COR-L47 (cell line): ENCODE data around the gene HCRTR1.

Source experiments
- DNase-seq: peaks from one replicate; lab custom pipeline; 2025; lab: John Stamatoyannopoulos, UW

HCRTR1 gene

GRCh38 chr1:31650161-31651088, 32.9 kb downstream of the HCRTR1 start:
- DNase-seq = no peak

DNA sequence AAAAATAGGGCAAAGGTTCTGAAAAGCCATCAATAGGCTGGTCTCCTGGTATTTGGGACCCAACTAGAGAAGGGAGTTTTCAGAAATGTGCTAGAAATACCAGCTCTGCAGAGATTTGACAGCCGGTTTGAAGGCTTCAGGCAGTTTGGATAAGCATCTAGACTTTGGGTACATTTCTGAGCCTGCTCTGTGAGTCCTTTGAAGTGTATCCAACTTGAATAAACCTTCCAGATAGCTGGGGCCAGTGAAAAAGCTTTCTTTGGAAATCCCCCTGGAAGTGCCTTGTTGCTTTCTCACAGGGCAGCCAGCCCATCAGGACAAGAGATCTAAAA, 33.6 kb downstream of the HCRTR1 start:
- no peak for DNase-seq

DNA sequence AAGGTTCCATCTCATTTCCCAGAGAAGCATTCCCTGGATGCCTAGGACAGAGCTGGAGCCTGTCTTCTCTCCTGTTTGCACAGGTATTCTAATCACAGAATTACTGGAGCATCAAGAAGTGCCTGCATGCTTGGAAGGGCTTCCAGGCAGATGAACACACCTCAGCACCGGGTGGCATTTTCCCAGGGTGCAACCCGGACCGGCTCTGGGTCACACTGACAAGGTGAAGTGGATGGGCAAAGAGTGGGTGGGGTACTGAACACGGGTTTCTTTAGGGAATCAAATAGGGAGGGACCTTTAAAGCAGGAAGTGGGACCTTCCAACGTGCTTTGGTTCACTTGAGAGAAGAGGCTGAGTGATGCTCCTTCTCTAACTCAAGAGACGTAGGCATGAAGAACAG, 34.3 kb downstream of the HCRTR1 start:
- DNase-seq = no peak

GRCh38 chr1:31652891-31653499, 35.5 kb downstream of the HCRTR1 start:
- no peak for DNase-seq

DNA sequence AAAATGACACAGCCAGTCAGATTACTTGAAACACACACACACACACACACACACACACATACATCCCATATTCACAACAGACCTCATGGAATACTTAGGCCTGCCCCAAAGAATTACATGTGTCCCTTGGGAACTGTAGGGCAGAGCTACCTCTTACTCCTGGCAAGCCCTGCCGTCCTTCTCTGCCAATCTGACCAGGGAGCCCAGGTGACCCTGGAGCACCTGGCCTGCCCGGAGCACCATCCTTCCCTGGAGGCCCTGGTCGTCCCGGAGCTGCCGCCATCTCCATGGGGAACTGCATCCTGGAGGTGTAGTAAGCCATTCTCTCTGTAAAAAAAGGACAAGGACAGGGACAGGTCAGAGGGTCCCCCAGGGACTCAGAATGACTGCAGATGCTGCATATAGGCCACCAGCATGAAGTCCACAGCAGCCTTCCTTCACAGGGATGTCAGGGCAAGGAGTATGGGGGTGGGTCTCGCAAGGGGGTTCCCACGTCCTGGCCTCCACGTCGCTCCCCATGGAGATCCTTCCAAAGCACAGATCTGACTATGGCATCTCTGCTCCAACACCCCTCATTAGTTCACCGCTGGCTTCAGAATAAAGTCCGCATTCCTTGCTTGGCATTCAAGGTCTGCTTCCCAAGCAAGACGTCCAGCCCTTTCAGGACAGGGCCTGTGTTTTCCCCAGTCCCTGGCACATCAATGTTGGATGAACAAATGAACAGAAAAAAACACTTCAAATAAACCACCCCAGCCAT, 36.4 kb downstream of the HCRTR1 start:
- DNase-seq = no peak

DNA sequence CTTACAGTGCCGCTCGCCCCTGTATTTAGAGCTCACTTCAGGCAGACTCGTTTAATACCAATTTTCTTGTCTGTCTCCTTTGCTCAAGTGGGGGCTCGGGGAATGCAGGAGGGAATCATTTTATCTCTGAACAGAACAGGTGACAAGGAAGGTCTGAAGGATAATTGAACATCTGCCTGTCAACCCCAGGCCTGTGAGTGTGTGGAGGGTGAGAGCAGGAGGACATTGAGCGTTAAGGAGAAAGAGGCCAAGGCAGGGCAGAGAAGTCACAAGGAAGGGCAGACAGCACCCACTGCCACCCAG, 36.9 kb downstream of the HCRTR1 start:
- no peak for DNase-seq

DNA sequence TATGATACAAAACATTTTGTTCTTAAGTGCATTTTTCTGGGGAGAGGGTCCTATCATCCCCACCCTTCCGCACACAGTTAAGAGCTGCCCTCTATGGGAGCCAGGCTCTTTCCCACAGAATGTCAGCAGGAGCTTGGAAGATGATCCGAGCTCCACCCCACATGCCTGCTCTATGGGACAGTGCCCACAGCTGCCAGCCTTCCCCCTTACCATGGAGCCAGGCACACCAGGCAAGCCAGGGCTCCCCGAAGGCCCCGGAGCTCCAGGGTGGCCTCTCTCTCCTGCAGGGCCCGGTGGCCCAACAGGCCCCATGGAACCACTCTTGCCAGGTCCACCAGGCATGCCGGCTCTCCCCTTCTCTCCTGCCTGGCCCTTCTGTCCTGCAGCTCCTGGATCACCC, 37.6 kb downstream of the HCRTR1 start:
- no peak for DNase-seq

GRCh38 chr1:31655756-31656155, 38.3 kb downstream of the HCRTR1 start:
- DNase-seq = no peak

DNA sequence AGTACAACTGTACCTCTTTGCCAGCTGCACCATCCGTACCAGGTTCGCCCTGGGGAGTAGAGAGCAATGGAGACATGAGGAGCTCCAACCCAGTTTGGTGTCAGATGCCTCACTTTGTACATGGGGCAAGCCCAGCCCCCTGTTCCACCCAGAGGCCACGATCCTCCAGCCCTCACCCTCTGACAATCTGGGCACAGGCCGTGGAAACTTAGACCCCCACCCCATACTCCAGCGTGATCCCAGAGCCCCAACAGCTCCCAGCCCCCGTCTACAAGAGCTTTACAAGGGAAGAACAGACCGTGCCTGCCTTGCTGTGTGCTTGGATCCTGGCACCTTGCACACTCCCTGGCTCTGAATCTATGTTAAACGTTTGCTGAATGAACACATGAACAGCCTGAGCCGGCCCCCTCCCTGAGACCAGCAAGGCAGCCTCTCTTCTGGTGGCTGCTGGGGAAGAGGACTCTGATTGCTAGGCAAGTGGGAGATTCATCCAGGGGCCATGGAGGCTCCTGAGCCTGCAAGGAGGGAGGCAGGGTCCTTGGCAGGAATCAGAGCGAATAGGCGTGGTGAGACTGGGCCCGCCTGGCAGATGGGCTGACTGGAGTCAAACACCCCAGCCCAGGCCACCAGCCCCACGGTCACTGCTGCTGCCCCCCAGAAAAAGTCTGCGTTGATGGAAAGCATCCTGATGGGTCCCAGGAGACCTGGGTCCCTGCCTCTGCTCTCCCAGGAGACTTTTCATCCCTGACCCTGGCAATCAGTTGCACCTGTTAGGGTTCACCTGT, 39.7 kb downstream of the HCRTR1 start:
- DNase-seq = no peak

DNA sequence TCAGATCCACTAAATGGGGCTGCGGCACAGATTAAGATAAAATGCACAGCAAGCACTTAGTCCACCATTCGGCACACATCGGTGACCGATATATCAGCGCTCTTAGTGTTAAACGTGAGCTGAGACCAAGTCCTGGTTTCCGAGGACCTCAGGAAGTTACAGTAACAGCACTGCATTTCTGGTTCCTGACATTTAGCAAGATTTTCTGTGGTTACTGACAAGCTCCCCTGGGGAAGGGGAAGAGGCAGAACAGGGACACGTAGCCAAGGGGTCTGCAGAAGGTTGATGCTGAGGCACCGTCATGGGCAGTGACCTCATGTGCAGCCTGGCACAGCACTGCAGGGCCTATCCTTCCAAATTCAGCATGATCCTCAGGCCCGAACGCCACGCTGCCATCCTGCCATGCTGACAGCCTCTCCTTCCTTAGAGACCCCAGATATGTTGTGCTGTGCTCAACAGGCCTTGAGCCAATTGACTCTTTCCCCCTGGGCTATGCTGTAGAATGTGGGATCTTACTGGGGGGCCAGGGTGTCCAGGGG, 40.6 kb downstream of the HCRTR1 start:
- no peak for DNase-seq

- no peak for DNase-seq
These were observed 41.2 kb downstream of the HCRTR1 start for GRCh38 chr1:31658721-31659120.

GRCh38 chr1:31659889-31660288, 42.4 kb downstream of the HCRTR1 start:
- no peak for DNase-seq

DNA sequence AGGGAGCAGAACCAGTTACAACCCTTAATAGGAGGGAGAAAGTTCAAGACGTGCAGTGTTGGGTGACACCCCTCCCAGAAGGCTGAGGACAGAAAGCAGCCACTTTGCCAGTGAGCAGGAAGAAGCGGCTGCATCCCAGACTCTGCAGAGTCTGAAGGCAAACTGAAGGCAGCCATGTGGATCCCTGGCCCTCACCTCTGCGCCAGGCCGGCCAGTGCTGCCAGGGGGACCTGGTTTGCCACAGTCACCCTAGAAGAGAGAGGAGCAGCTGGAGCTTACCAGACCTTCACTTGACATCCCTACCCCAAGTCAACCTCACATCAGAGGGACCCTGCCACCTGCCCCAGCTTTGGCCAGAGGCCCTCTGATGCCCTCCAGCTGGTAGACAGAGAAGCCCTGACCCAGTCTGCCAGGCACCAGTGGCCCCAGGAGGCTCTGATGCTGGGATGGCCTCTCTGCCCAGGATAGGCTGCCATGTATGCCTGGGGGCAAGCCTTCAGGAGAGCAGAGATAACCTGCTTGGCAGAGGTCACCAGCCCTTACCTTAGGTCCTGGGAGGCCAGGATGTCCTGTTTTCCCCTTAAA, 43.5 kb downstream of the HCRTR1 start:
- no peak for DNase-seq

- no peak for DNase-seq
These were observed 44.4 kb downstream of the HCRTR1 start for GRCh38 chr1:31661856-31662255.

GRCh38 chr1:31662463-31662862, 45.0 kb downstream of the HCRTR1 start:
- DNase-seq = no peak

GRCh38 chr1:31663622-31664452, 46.3 kb downstream of the HCRTR1 start:
- peak; percentile 29 for DNase-seq

DNA sequence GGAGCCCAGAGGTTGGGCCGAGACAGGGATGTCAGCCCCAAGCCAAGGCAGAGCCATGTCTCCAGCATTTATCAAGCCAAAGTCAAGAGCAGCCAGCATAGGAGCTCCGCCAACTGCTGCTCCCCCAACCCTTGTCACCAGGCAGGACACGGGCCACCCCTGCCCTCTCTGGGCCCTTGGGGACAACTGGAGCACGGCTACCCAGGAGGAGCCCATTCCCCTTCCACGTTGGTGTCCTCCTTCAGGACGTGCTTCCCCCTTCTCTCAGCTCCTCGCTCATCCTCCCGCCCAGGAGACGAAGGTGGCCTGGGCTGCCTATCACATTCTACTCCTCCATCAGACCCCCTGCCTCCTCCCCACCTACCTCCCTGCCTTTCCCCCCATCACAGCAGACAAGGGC, 47.0 kb downstream of the HCRTR1 start:
- DNase-seq = no peak

DNA sequence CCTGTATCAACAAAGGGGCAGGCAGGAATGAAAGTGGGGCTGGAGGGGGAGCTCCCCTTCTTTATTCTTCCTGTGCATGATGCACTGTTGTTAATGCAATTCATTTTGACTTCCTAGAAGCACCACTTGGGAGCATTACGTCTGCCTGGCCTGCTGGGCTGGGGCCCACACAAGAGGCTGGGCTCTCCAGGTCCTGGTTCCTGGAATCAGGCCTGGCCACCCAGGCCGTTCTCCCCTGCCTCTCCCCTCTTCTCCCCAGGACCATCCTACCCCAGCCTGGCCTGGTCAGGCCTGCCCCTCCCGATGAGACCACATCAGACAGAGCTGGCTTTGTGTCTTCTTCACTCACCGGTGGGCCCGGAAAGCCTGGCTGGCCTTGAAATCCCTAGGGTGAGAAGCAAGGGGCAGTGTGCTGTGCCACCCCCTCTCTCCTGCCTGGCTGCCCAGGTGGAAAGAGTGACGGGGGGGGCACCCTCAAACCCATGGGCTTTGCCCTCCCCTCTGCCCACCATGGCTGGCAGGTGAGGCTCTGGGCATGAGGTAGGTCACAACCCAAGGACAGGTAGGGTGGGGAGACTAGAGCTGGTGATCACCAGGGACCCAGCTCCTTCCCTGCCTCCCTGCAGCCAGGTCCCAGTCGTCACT, 47.9 kb downstream of the HCRTR1 start:
- DNase-seq = no peak

GRCh38 chr1:31666263-31666963, 48.9 kb downstream of the HCRTR1 start:
- peak; percentile 49 for DNase-seq
